Measurements from ENCODE around the gene PPFIA3. TPM values are rescaled to one million over a fixed set of nuclear protein-coding genes. Genes with fewer than 3 reads are reported as not detected.

PPFIA3 gene
- total RNA-seq, 1 donor: 1.1 TPM

DNA sequence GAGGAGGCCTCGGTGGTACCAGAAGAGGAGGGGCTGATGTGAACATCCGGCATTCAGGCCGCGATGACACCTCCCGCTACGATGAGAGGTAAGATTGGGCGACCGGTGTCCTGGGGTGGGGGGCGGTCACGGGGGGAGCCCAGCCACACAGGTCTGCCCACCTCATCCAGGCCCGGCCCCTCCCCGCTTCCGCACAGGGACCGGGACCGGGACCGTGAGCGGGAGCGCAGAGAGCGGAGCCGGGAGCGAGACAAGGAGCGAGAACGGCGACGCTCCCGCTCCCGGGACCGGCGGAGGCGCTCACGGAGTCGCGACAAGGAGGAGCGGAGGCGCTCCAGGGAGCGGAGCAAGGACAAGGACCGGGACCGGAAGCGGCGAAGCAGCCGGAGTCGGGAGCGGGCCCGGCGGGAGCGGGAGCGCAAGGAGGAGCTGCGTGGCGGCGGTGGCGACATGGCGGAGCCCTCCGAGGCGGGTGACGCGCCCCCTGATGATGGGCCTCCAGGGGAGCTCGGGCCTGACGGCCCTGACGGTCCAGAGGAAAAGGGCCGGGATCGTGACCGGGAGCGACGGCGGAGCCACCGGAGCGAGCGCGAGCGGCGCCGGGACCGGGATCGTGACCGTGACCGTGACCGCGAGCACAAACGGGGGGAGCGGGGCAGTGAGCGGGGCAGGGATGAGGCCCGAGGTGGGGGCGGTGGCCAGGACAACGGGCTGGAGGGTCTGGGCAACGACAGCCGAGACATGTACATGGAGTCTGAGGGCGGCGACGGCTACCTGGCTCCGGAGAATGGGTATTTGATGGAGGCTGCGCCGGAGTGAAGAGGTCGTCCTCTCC lies 11.5 kb upstream of the PPFIA3 start:
- H3K27ac ChIP-seq (ENCODE audit: low read depth, low read length): no peak overlapping the region
- H3K4me2 ChIP-seq (ENCODE audit: insufficient read depth, low read length): no peak overlapping the region
- no peak overlapping the region for H3K4me3 ChIP-seq (ENCODE audit: insufficient read depth, low read length)
- peaks cover 21% of the 10 kb centered on the region for H3K79me2 ChIP-seq (ENCODE audit: insufficient read depth, low read length)
- peaks cover 63% of the 10 kb centered on the region for H3K36me3 ChIP-seq (ENCODE audit: insufficient read depth, low read length)
- TF ChIP-seq, protein P1, sequence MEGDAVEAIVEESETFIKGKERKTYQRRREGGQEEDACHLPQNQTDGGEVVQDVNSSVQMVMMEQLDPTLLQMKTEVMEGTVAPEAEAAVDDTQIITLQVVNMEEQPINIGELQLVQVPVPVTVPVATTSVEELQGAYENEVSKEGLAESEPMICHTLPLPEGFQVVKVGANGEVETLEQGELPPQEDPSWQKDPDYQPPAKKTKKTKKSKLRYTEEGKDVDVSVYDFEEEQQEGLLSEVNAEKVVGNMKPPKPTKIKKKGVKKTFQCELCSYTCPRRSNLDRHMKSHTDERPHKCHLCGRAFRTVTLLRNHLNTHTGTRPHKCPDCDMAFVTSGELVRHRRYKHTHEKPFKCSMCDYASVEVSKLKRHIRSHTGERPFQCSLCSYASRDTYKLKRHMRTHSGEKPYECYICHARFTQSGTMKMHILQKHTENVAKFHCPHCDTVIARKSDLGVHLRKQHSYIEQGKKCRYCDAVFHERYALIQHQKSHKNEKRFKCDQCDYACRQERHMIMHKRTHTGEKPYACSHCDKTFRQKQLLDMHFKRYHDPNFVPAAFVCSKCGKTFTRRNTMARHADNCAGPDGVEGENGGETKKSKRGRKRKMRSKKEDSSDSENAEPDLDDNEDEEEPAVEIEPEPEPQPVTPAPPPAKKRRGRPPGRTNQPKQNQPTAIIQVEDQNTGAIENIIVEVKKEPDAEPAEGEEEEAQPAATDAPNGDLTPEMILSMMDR (IDR thresholded peaks at IDR 0.05; ENCODE audit: extremely low read depth, low read depth, low read length): no peak
- H2AFZ ChIP-seq (ENCODE audit: low read length): no peak overlapping the region
- peak; percentile 3 for DNase-seq (ENCODE audit: insufficient read length, low spot score, missing footprints)
- H3K4me1 ChIP-seq (ENCODE audit: insufficient read depth, low read length): peaks cover 14% of the 10 kb centered on the region
- H3K27me3 ChIP-seq (ENCODE audit: insufficient read depth, low read length): no peaks in the 10 kb centered on the region
- peaks cover 37% of the 10 kb centered on the region for H4K20me1 ChIP-seq (ENCODE audit: insufficient read depth, low read length)
- H3K9me3 ChIP-seq (ENCODE audit: low read depth, low read length): no peaks in the 10 kb centered on the region

GRCh38 chr19:49109051-49109450 lies 10.3 kb upstream of the PPFIA3 start:
- Histone ChIP-seq H4K20me1 (ENCODE audit: insufficient read depth, low read length) (peaks cover 37% of the 10 kb centered on the region), H3K27me3 (ENCODE audit: insufficient read depth, low read length) (no peaks in the 10 kb centered on the region), H3K36me3 (ENCODE audit: insufficient read depth, low read length) (peaks cover 57% of the 10 kb centered on the region), H3K27ac (ENCODE audit: low read depth, low read length) (no peak overlapping the region), H3K79me2 (ENCODE audit: insufficient read depth, low read length) (peaks cover 18% of the 10 kb centered on the region), H2AFZ (ENCODE audit: low read length) (no peak overlapping the region), H3K9me3 (ENCODE audit: low read depth, low read length) (no peaks in the 10 kb centered on the region), H3K4me3 (ENCODE audit: insufficient read depth, low read length) (no peak overlapping the region), H3K4me2 (ENCODE audit: insufficient read depth, low read length) (no peak overlapping the region), H3K4me1 (ENCODE audit: insufficient read depth, low read length) (peaks cover 19% of the 10 kb centered on the region)
- DNase-seq (ENCODE audit: insufficient read length, low spot score, missing footprints): no peak
- TF ChIP-seq, protein P1 (IDR thresholded peaks at IDR 0.05; ENCODE audit: extremely low read depth, low read depth, low read length): no peak

GRCh38 chr19:49109569-49110233 lies 9.6 kb upstream of the PPFIA3 start:
- H3K27ac ChIP-seq (ENCODE audit: low read depth, low read length): peak overlapping the region; percentile 54
- TF ChIP-seq, protein P1 (IDR thresholded peaks at IDR 0.05; ENCODE audit: extremely low read depth, low read depth, low read length): no peak
- H3K9me3 ChIP-seq (ENCODE audit: low read depth, low read length): no peaks in the 10 kb centered on the region
- no peak overlapping the region for H3K4me3 ChIP-seq (ENCODE audit: insufficient read depth, low read length)
- peaks cover 15% of the 10 kb centered on the region for H3K79me2 ChIP-seq (ENCODE audit: insufficient read depth, low read length)
- peaks cover 52% of the 10 kb centered on the region for H3K36me3 ChIP-seq (ENCODE audit: insufficient read depth, low read length)
- no peaks in the 10 kb centered on the region for H3K27me3 ChIP-seq (ENCODE audit: insufficient read depth, low read length)
- DNase-seq (ENCODE audit: insufficient read length, low spot score, missing footprints): peak; percentile 75
- peaks cover 19% of the 10 kb centered on the region for H3K4me1 ChIP-seq (ENCODE audit: insufficient read depth, low read length)
- no peak overlapping the region for H2AFZ ChIP-seq (ENCODE audit: low read length)
- no peak overlapping the region for H3K4me2 ChIP-seq (ENCODE audit: insufficient read depth, low read length)
- H4K20me1 ChIP-seq (ENCODE audit: insufficient read depth, low read length): peaks cover 37% of the 10 kb centered on the region

- TF ChIP-seq, protein P1 (IDR thresholded peaks at IDR 0.05; ENCODE audit: extremely low read depth, low read depth, low read length): no peak
- peak; percentile 90 for DNase-seq (ENCODE audit: insufficient read length, low spot score, missing footprints)
- no peaks in the 10 kb centered on the region for H3K9me3 ChIP-seq (ENCODE audit: low read depth, low read length)
- peaks cover 19% of the 10 kb centered on the region for H3K4me1 ChIP-seq (ENCODE audit: insufficient read depth, low read length)
- H3K36me3 ChIP-seq (ENCODE audit: insufficient read depth, low read length): peaks cover 44% of the 10 kb centered on the region
- peak overlapping the region; percentile 54 for H3K27ac ChIP-seq (ENCODE audit: low read depth, low read length)
- H2AFZ ChIP-seq (ENCODE audit: low read length): no peak overlapping the region
- peaks cover 15% of the 10 kb centered on the region for H3K79me2 ChIP-seq (ENCODE audit: insufficient read depth, low read length)
- H3K27me3 ChIP-seq (ENCODE audit: insufficient read depth, low read length): no peaks in the 10 kb centered on the region
- H3K4me3 ChIP-seq (ENCODE audit: insufficient read depth, low read length): no peak overlapping the region
- peaks cover 36% of the 10 kb centered on the region for H4K20me1 ChIP-seq (ENCODE audit: insufficient read depth, low read length)
- no peak overlapping the region for H3K4me2 ChIP-seq (ENCODE audit: insufficient read depth, low read length)
Observed at GRCh38 chr19:49110567-49110966, 8.8 kb upstream of the PPFIA3 start.

Data from osteoblast (primary cell).